Astrocyte (in vitro differentiated cells and primary cell): Measurements from ENCODE around the gene ABCB8. TPM values are rescaled to one million over a fixed set of nuclear protein-coding genes. Genes with fewer than 3 reads are reported as not detected.

ENCODE experiments used
- DNase-seq: peaks from one replicate; pipeline ENCODE4 v3.0.0-alpha.2; 2010; ENCODE audit warnings: low read depth
- FAIRE-seq: peaks from 2 replicates; lab custom pipeline; 2011; peaks lifted over from hg19 to GRCh38; lab: Jason Lieb, UNC
- H2AFZ ChIP-seq: 2 replicates; pipeline ENCODE4 v1.6.0; 2012; ENCODE audit warnings: low read depth, low read length, inconsistent platforms
- H3K27ac ChIP-seq: 2 replicates; pipeline ENCODE4 v1.5.1; 2011; ENCODE audit warnings: low read depth, low read length, inconsistent platforms
- H3K27me3 ChIP-seq: 2 replicates; pipeline ENCODE4 v1.6.0; 2011; ENCODE audit warnings: low read length, inconsistent platforms; ENCODE audit not compliant: insufficient read depth
- H3K36me3 ChIP-seq: 2 replicates; pipeline ENCODE4 v1.5.1; 2011; ENCODE audit warnings: low read length, inconsistent platforms; ENCODE audit not compliant: insufficient read depth
- H3K4me1 ChIP-seq: 2 replicates; pipeline ENCODE4 v1.5.1; 2011; ENCODE audit warnings: low read length, inconsistent platforms; ENCODE audit not compliant: insufficient read depth
- H3K4me2 ChIP-seq: 2 replicates; pipeline ENCODE4 v1.6.0; 2012; ENCODE audit warnings: low read length, inconsistent platforms
- H3K4me3 ChIP-seq: 2 replicates; pipeline ENCODE4 v1.5.1; 2011; ENCODE audit warnings: low read depth, mild to moderate bottlenecking, low read length, inconsistent platforms; ENCODE audit not compliant: insufficient read depth
- H3K79me2 ChIP-seq: 2 replicates; pipeline ENCODE4 v1.6.0; 2012; ENCODE audit warnings: mild to moderate bottlenecking, low read length, inconsistent platforms; ENCODE audit not compliant: insufficient read depth
- H3K9ac ChIP-seq: 2 replicates; pipeline ENCODE4 v1.6.0; 2012; ENCODE audit warnings: mild to moderate bottlenecking, low read length, inconsistent platforms
- H3K9me3 ChIP-seq: 2 replicates; pipeline ENCODE4 v1.5.1; 2012; ENCODE audit warnings: low read depth, mild to moderate bottlenecking, low read length, inconsistent platforms; ENCODE audit not compliant: insufficient read depth
- H4K20me1 ChIP-seq: 2 replicates; pipeline ENCODE4 v1.6.0; 2012; ENCODE audit warnings: low read length, inconsistent platforms; ENCODE audit not compliant: insufficient read depth
- H3K27ac Mint-ChIP-seq: one replicate; pipeline ENCODE4 v1.8.0; 2021; ENCODE audit warnings: mild to moderate bottlenecking, mixed read lengths; ENCODE audit not compliant: unreplicated experiment
- H3K27me3 Mint-ChIP-seq: one replicate; pipeline ENCODE4 v1.8.0; 2021; ENCODE audit warnings: low read depth, mixed read lengths; ENCODE audit not compliant: unreplicated experiment
- H3K36me3 Mint-ChIP-seq: one replicate; pipeline ENCODE4 v1.8.0; 2021; ENCODE audit warnings: low read depth, mixed read lengths; ENCODE audit not compliant: unreplicated experiment
- H3K4me1 Mint-ChIP-seq: one replicate; pipeline ENCODE4 v1.8.0; 2021; ENCODE audit warnings: low read depth, mixed read lengths; ENCODE audit not compliant: unreplicated experiment
- H3K4me3 Mint-ChIP-seq: one replicate; pipeline ENCODE4 v1.8.0; 2021; ENCODE audit warnings: mild to moderate bottlenecking, moderate library complexity, mixed read lengths; ENCODE audit not compliant: unreplicated experiment
- H3K9me3 Mint-ChIP-seq: one replicate; pipeline ENCODE4 v1.8.0; 2021; ENCODE audit warnings: mild to moderate bottlenecking, mixed read lengths; ENCODE audit not compliant: unreplicated experiment
- CTCF ChIP-seq: IDR thresholded peaks from 2 replicates; pipeline ENCODE4 v1.5.1; 2011; ENCODE audit warnings: low read depth, mild to moderate bottlenecking, inconsistent platforms, low read length, moderate library complexity; ENCODE audit not compliant: insufficient read depth
- EZH2 ChIP-seq: IDR thresholded peaks from 2 replicates; pipeline ENCODE4 v1.6.1; 2012; ENCODE audit warnings: mild to moderate bottlenecking, low read length, inconsistent platforms; ENCODE audit not compliant: insufficient read depth
- total RNA-seq: library from RNA; stranded (reverse); gene quantifications from 2 replicates; pipeline ENCODE4 v1.2.1, GENCODE V29; 2021

The ABCB8 gene
- total RNA-seq, 1 donor from 2014 or later: 53.3 TPM

- no peaks in the 10 kb centered on the region for H3K27me3 Mint-ChIP-seq
- peaks cover 36% of the 10 kb centered on the region for H3K4me1 ChIP-seq
- no peaks in the 10 kb centered on the region for H3K9me3 Mint-ChIP-seq
- peaks cover 61% of the 10 kb centered on the region for H3K79me2 ChIP-seq
- no peaks in the 10 kb centered on the region for H3K36me3 ChIP-seq
- H3K4me3 ChIP-seq: peak overlapping the region; percentile 83
- FAIRE-seq (no peak), DNase-seq (peak; percentile 34)
- peak overlapping the region; percentile 99 for H3K4me2 ChIP-seq
- peaks cover 4% of the 10 kb centered on the region for H3K36me3 Mint-ChIP-seq
- TF ChIP-seq CTCF (no peak), EZH2 (no peak)
- H3K4me3 Mint-ChIP-seq: peak overlapping the region; percentile 92
- no peaks in the 10 kb centered on the region for H3K9me3 ChIP-seq
- peak overlapping the region; percentile 59 for H3K27ac ChIP-seq
- H3K4me1 Mint-ChIP-seq: peaks cover 35% of the 10 kb centered on the region
- H3K27ac Mint-ChIP-seq: peak overlapping the region; percentile 83
- peak overlapping the region; percentile 82 for H3K9ac ChIP-seq
- H4K20me1 ChIP-seq: peaks cover 53% of the 10 kb centered on the region
- H2AFZ ChIP-seq: peak overlapping the region; percentile 63
- H3K27me3 ChIP-seq: no peaks in the 10 kb centered on the region
These were observed 59.2 kb downstream of the ABCB8 start for GRCh38 chr7:151087245-151088018.

DNA sequence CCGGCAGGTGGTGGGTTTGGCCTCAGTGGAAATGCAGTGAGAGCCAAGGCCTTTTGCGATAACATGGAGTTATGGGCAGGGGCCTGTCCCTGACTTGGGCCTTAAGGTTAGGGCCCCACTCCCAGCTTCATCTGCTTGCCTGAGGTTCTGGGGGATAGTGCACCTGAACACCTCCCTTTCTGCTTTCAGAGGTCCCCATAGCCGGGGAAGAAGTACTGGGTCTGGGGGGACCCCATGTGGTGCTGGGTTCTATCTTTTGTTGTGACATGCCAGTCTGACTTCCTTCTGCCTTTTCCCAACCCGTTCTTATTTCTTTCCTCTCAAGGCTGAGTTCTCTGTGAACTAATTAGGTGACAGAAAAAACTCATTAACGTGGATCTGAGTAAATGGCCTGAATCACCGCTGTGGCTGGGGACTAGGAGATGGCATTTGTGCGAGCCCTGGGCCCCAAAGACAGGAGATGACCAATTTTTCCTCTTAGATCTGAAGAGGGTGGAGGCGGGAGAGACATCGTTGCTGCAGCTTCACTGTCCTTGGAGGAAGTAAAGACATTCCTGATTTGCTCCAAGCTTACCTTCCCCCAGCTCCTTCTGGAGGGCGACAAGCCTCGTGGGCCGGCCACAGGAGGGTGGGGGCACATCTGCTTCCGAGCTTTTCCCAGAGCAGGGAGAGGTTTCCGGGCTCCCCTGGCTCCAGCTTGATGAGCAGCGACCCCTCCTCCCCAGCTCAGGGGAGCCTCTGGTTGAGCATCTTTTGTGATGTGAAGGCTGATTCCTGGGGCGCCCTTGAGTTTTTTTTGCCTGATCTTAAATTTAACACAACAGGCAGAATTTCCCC is 60.0 kb downstream of the ABCB8 start:
- H3K36me3 ChIP-seq: no peaks in the 10 kb centered on the region
- H3K4me3 ChIP-seq: peak overlapping the region; percentile 83
- H3K27me3 ChIP-seq: no peaks in the 10 kb centered on the region
- no peaks in the 10 kb centered on the region for H3K27me3 Mint-ChIP-seq
- TF ChIP-seq CTCF (no peak), EZH2 (no peak)
- H3K36me3 Mint-ChIP-seq: peaks cover 5% of the 10 kb centered on the region
- DNase-seq (no peak), FAIRE-seq (no peak)
- peak overlapping the region; percentile 88 for H3K4me3 Mint-ChIP-seq
- H4K20me1 ChIP-seq: peaks cover 61% of the 10 kb centered on the region
- H3K4me2 ChIP-seq: peak overlapping the region; percentile 99
- H3K4me1 Mint-ChIP-seq: peaks cover 34% of the 10 kb centered on the region
- peaks cover 65% of the 10 kb centered on the region for H3K79me2 ChIP-seq
- H2AFZ ChIP-seq: no peak overlapping the region
- no peaks in the 10 kb centered on the region for H3K9me3 Mint-ChIP-seq
- H3K27ac ChIP-seq: peak overlapping the region; percentile 61
- H3K27ac Mint-ChIP-seq: peak overlapping the region; percentile 83
- peak overlapping the region; percentile 82 for H3K9ac ChIP-seq
- peaks cover 32% of the 10 kb centered on the region for H3K4me1 ChIP-seq
- no peaks in the 10 kb centered on the region for H3K9me3 ChIP-seq
